ENCODE results near the gene P2RY11.

The P2RY11 gene

DNA sequence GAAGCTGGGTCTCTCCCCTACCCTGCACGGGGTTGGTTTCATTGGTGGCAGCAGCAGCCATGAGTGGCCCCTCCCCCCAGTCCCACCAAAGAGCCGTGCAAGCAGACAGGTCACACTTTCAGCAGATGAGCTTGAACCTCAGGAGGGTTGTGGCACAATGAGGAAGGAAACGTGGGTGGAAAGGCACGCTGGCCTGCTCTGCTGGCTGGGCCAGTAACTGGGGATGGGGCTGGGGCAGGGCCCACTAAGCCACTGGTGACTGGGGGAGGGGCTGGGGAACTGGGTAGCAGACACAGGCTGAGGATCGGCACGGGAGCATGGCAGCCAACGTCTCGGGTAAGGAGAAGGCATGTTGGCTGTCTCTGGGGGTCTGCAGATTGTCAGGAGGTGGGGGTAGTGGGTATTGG, at the start of gene P2RY11:
P2RY11 (plus strand) TSS at position 289 of the 407 bp plus-strand sequence; CDS start at position 318, 29 bp downstream.
- DNase-seq = no peak

DNA sequence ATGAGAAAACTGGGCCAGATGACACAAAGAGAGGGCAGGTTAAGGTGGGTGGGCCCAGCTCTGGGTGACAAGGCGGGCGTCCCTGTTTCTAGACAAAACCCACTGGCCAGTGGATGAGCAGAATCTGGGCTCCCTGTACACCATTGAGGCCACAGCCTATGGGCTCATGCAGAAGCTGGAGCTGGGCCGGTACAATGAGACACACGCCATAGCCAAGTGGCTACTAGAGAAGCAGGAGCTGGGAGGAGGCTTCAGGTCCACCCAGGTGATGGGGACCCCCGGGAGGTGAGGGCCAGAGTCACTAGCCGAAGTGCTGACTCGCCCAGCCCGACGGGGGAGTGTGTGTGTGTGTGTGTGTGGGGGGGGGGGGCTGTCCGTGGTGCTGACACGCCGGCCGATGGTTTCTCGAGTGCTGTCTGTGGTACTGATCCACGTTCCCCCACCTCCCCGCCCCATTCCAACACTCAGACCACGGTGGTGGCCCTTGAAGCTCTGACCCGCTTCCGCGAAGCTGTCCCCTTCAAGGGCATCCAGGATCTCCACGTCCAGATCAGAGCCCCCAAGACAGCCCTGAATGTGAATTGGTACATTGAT, 49.7 kb upstream of the P2RY11 start:
- DNase-seq = no peak

GRCh38 chr19:10068205-10068604, 43.3 kb upstream of the P2RY11 start:
- DNase-seq = no peak

GRCh38 chr19:10069046-10069445, 42.4 kb upstream of the P2RY11 start:
- no peak for DNase-seq

DNA sequence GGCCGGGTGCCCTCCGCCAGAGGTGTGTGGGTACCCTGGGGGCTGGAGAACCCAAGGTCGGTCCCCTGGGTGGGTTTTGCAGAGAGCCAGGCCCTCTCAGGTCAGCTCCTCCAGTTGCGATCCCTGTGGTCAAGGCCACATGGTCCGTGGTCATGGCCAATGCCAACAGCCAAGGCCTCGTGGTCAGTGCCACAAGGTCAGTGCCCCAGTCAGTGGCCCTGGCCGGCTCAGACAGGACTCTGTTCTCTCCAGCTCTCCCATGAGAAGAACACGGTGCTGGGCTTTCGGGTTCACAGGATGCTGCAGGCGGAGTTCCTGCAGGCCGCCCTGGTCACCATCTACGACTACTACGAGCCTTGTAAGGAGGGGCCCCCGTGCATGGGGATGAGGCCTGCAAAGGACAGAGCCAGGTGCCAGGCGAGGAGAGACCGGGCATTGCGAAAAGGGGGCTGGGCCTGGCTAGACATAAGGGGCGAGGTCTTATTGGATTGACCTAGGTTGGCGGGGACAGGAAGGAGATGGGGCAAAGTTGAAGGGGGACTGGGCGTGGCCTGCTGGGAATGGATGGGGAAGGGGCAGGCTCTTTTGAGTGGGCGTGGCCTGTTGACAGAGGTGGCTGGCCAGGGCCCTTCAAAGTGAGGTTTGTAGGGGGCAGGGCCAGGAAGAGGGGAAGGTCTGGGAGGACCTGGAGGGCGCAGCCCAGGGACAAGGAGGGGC, 40.6 kb upstream of the P2RY11 start:
- DNase-seq = no peak

DNA sequence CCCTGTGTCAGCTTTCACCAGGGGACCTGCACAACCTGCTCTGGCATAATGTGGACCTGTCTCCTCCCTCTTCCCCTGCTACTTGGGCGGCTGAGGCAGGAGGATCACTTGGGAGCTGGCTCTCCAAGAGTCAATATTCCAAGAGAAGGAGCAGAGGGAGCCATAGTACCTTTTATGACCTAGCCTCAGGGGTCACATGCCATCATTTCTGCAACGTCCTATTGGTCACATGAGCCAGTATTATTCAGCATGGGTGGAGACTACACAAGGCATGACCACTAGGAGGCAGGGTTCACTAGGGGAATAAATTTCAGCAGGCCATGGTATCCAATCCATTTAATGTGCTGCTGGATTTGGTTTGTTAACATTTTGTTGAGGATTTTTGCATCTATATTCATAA, 37.3 kb upstream of the P2RY11 start:
- DNase-seq = peak; percentile 53

GRCh38 chr19:10076535-10076934, 35.0 kb upstream of the P2RY11 start:
- no peak for DNase-seq

GRCh38 chr19:10078329-10078728, 33.2 kb upstream of the P2RY11 start:
- no peak for DNase-seq

DNA sequence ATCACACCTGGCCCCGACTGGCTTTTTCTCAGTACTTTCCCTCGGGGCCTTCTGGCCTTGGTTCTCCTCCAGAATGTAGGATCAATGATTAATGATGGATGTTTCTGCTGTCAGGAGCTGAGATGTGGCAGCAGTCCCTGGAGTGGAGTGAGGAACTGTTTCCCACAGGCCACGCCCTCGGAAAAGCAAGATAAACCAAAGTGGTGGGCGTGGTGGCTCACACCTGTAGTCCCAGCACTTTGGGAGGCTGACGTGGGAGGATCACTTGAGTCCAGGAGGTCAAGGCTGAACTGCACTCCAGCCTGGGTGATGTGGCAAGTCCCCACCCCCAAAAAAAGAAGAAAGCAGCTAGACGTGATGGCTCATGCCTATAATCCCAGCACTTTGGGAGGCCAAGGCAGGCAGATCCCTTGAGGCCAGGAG, 32.5 kb upstream of the P2RY11 start:
- DNase-seq = no peak

DNA sequence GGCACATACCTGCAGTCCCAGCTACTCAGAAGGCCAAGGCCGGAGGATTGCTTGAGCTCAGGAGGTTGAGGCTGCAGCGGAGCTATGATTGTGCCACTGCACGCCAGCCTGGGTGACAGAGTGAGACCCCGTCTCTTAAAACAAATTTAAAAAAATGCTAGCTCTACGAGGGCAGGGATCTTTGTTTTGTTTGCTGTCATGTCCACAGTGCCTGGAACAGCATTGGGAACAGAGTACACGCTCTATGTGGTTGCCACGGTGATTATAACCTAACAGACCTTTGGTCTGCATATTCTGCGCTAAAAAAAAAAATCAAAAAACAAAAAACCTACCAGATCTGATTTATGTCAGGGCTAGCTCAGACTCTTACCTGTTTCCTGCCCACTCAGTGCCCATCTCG, 27.6 kb upstream of the P2RY11 start:
- DNase-seq = no peak

DNA sequence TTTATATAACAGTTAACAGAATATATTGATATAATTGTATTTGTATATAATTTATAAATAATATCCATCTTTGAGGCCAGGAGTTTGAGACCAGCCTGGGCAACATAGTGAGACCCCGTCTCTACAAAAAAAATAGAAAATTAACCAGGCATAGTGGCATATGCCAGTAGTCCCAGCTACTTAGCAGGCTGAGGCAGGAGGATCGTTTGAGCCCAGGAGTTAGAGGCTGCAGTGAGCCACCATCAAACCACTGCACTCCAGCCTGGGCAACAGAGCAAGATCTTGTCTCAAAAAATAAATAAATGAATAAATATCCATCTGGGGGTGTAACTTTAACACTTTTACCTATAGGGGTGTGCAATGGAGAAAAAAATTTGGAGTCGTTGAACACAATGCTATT, 26.7 kb upstream of the P2RY11 start:
- no peak for DNase-seq

DNA sequence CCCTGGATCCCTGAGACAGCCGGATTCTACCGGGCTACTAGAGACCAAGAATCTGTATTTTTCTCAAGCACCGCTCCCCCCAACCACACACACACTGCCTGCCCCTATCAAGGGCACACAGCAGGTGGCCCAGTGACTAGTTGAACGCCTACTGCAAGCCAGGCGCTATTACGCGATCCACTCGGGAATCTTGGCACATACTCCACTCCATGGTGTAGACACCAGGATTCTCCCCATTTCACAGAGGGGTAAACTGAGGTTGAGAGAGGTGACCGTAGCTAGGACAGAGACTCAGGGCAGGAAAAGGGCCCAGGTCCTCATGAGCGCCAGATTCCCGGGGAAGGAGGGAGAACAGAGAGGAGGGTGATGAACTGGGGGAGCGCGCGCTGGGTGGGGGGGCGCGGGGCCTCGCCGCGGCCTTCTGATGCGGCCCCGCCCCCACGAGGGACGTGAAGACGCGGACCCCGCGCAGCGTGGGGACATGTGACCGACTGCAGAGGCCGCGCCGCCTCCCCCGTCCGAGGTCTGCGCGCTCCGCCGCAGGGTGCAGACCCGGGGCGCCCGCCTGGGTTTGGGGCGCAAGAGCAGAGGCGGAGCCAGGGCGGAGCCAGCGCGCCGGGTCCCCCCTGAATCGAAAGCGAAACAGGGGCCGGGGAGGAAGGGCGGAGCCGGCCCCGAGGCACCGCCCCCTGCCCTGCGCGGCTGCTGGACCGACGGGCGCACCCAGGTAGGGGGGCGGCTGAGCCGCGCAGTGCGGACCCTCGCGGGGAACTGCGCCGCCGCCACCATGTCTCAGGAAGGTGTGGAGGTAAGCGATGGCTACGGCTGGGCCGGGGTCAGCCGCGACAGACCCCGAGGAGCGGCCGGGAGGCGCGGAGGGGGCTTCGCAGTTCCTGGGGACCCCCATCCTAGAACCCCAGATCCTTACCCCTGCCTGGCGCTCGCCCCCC, 25.6 kb upstream of the P2RY11 start, which contains the start of gene SHFL:
SHFL (plus strand) TSS at position 677 of the 950 bp plus-strand sequence; CDS start at position 788, 111 bp downstream.
- DNase-seq = peak; percentile 19

DNA sequence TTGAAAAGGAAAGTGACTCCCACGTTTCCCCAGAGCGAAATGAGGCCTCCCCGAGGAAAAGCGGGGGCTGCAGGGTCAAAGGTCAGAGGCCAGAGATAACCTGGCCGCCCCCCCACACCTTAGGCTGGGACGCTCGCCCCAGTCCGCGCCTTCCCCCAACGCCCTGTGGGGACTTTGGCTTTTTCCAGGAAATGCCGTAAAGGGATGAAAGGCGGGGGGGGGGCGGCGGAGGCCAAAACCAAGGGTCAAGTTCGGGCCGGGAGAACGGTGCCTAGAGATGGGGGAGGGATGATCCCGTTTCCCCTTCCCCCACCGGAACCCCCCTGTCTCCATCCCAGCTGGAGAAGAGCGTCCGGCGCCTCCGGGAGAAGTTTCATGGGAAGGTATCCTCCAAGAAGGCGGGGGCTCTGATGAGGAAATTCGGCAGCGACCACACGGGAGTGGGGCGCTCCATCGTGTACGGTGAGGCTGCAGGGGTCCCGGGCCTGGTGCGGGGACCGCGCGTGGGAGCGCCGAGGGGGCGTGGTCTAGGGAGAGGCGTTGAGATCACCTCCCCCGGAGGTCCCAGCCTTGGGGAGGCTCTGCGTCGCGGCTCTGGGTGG, 24.8 kb upstream of the P2RY11 start:
- no peak for DNase-seq

- no peak for DNase-seq
These were observed 24.0 kb upstream of the P2RY11 start for GRCh38 chr19:10087296-10088061.

DNA sequence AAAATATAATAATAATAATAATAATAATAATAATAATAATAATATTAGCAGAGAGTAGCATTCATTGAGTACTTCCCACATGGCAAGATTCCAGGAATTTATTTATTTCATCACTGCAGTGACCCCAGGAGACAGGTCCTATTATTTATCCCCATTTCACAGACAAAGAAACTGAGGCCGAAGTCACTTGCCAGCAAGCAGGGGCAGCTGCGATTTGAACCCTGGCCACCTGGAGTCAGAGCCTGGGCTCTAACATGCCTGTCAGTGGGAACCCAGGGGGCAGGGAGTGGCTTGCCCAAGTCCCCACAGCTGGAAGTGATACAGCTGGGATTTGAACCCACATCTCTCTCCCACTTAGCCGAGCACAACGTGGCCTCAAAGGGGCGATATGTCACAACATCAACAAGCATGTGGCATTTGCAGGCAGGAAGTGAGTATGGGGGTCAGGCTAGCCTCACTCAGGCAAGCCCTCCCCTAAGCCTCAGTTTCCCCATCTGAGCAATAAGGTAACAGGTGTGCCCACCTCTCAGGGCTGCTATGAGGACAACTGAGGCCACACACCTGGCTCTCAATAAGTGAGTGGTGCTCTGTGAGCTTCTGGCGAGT, 22.4 kb upstream of the P2RY11 start:
- DNase-seq = no peak

DNA sequence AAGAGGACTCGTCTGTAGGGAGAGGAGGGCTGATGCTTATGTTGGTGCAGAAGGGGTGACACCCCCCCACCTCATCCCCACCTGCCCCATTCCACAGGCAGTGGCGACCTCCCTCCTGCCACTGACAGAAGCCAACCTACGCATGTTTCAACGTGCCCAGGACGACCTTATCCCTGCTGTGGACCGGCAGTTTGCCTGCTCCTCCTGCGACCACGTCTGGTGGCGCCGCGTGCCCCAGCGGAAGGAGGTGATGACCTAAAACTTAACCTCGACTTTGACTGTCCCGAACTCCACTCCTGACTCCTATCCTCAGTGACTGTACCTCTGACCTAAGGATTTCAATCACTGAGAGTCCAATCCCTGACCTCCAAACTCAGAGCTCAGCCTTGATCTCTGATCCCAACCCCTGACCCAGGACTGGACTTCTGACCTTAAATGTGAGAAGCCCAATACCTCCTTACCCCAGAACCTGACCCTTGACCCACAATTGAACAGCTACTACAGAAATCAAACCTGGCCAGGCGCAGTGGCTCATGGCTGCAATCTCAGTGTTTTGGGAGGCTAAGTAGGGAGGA, 21.6 kb upstream of the P2RY11 start:
- DNase-seq = no peak

DNA sequence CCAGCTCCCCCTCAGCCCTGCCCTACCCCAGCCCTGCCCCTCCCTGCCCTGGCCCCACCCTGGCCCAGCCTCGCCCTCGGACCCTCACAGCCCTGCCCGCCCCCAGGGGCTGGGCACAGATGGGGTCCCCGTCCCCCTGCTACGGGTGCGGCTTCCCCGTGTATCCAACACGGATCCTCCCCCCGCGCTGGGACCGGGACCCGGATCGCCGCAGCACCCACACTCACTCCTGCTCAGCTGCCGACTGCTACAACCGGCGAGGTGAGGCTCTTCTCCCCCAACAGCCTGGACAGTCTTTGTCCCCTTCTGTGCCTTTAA, 20.2 kb upstream of the P2RY11 start:
- no peak for DNase-seq

- no peak for DNase-seq
These were observed 19.4 kb upstream of the P2RY11 start for GRCh38 chr19:10091895-10092641.

GRCh38 chr19:10092648-10093294, 18.7 kb upstream of the P2RY11 start:
- no peak for DNase-seq

Data from NCI-H1092 treated with DMSO at 0.1 percent for 48 hours (cell line).